HFF-Myc (cell line): ENCODE measurements around the gene CADPS.
A peak's percentile ranks its signal among the peaks of the same experiment; 100 is the strongest.

Source experiments
- DNase-seq: peaks from one replicate; pipeline ENCODE4 v3.0.0-alpha.2; 2011; ENCODE audit warnings: low read depth; ENCODE audit errors: extremely low read depth
- H3K4me3 ChIP-seq: replicated peaks from 2 replicates; pipeline ENCODE4 v1.5.1; 2011; ENCODE audit warnings: low read depth, mild to moderate bottlenecking, control low read depth, low read length
- TF ChIP-seq, protein P1 (sequence below): IDR thresholded peaks from 2 replicates; pipeline ENCODE4 v1.5.1; 2012; ENCODE audit warnings: mild to moderate bottlenecking, low read depth, low read length, control low read depth; ENCODE audit errors: missing control alignments

The CADPS gene

DNA sequence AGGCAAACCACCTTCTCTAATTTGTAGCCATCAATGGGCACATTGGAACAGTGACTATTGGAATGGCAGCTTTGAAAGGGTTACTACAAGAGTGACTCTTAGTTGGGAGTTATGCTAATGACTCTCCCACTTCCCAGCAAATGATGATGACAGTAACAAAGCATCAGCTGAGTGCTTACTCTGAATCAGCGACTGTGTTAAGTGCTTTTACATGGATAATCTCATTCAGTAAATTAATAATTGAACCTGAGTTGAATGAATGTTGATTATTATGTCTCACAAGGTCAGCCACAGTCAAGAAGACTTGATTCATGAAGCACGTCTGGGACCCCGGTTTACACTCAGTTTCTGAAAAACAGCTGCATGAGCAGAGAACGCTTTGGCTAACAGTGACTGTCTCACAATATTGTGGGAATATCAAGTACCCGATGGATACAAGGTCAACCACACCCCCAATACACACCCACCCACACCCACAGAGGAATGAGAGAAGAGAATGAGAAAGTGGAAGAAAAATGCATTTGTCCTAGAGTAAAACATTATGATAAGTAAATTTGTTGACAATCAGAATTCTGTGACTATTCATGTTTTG is 259.9 kb downstream of the CADPS start:
- TF ChIP-seq, protein P1, sequence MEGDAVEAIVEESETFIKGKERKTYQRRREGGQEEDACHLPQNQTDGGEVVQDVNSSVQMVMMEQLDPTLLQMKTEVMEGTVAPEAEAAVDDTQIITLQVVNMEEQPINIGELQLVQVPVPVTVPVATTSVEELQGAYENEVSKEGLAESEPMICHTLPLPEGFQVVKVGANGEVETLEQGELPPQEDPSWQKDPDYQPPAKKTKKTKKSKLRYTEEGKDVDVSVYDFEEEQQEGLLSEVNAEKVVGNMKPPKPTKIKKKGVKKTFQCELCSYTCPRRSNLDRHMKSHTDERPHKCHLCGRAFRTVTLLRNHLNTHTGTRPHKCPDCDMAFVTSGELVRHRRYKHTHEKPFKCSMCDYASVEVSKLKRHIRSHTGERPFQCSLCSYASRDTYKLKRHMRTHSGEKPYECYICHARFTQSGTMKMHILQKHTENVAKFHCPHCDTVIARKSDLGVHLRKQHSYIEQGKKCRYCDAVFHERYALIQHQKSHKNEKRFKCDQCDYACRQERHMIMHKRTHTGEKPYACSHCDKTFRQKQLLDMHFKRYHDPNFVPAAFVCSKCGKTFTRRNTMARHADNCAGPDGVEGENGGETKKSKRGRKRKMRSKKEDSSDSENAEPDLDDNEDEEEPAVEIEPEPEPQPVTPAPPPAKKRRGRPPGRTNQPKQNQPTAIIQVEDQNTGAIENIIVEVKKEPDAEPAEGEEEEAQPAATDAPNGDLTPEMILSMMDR: no peak
- no peak for DNase-seq
- no peak overlapping the region for H3K4me3 ChIP-seq

DNA sequence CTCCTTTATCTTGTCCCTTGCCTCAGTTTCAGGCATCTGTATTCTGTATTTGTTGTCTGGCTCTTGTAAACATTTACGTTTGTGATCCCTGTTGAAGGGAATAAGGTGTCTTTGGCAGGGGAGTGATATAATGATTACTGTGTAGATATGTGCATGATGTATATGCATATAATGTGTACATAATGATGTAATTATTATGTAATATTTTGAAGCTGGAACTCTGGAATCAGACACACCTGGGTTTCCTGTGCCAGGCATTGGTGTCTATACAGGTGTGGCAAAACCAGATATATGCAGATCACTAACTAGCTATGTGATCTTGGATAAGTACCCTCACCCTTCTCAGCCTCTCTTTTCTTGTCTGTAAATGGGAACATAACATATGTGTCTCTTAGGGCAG is 260.7 kb downstream of the CADPS start:
- DNase-seq: no peak
- TF ChIP-seq, protein P1: no peak
- H3K4me3 ChIP-seq: no peak overlapping the region

DNA sequence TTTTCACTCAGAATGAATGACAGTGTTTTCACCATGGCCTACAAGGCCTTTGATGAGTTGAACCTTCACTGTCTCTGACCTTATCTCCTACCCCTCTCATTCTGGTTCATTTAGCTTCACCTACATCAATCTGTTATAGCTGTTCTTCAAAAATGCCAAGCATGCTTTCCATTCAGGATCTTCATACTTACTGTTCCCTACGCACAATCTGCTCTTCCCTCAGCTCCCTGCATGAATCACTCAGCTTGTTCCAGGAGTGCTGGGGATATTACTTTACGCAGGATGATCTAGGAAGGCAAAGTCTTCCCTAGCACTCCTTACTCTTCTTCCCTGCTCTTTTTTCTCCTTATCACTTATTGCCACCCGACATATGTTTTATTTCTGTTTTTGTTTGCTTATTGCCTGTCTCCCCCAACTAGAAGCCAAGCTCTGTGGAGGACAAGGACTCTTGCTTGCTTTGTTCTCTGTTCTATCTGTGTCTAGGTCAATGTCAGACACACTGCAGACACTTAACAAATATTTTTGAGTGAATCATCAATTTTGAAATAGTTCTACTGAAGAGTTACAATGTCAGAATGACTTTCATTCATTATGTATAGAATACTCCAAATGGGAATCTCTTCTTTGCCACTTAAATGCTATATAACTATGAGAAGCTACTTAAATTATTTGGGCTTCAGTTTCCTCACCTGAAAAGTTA is 263.5 kb downstream of the CADPS start:
- TF ChIP-seq, protein P1: no peak
- DNase-seq: no peak
- H3K4me3 ChIP-seq: no peak overlapping the region

DNA sequence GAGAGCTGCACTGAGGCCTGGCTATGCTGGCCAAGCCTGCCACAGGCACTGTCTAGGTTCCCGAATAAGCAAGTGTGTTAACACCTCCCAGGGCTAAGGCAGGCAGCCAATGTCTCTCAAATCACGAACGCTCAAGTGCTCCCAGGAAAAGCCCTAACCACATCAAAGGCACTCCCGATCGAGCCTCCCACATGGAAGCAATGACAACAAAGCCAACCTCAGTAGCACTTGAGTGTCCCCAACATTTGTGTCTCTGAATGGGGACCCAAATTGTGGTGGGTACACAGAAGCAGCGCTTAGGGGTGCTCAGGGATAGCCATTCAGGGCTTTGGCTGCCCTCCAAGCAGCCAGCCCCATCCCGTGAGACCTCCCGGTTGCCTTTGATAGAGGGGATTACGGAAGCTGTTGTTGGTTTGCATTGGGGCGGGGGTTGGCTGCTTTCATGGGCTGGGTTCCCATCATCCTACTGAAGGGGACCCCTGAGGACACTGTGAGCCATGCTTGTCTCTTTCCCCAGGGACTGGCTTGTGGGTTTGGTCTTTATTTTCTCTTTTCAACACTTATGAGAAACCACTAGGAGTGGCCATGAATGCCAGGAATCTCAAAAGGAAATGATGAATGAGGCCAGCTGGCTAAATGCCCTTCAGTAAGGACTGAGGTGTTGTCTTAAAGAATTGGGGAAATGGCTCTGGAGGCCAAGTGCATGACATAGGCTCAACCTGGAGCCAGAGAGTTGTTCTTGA is 267.8 kb downstream of the CADPS start:
- DNase-seq: peak; percentile 46
- TF ChIP-seq, protein P1: no peak
- H3K4me3 ChIP-seq: no peak overlapping the region

DNA sequence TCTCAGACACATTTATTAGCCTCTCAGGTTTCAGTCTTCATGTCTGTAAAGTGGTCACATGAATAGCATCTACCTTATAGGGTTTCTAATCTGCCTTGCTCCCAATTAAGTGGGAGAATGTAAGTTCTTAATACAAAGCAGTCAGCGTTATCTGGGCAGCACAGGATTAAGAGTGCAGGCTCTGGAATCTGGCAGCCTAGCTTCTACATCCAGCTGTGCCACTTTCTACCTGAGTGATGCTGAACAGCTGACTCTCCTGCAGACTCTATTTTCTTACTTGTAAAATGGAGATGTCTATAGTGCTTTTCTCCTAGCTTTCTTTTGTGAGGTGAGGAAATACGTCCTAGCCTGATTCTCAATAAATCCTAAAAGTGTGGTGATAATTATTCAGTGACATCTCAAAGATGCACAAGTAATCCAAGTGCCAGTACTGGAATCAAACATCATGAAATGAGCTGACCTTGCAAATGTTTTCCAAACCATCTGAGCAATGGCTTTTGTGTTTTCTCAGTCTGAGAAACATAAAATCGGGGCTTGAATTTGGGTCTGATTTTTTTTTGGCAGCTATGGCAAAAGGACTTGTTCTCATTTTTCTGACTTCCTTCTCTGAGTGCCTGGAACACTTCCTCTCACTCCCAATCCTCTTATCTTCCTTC is 269.7 kb downstream of the CADPS start:
- no peak for DNase-seq
- no peak overlapping the region for H3K4me3 ChIP-seq
- TF ChIP-seq, protein P1: no peak

DNA sequence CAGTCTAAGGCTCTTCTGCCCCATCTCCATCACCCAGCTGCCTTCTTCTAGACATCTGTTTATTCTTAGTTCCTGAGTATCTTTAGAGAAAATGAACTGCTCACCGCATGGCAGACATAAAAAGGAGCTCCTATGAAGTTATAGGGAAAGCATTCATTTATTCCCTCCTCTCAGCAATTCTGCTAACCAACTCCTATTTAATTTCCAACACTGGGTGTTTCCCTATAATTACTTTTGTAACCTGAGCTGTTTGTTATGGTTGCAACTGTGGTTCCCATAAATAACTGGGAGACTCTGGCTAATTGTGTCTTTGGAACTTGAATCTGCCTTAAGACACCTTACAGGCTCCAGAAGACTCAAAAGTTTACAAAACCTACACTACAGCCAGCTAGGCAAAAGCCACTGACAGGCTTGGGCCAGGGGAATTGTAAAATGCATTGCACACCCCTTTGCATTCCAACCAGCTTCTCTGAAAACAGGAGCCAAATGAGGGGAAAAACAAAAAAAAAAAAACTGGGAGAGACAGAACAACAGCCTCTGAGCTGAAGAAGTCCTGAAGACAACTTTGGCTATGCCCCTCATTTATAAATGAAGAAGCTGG is 270.4 kb downstream of the CADPS start:
- H3K4me3 ChIP-seq: no peak overlapping the region
- TF ChIP-seq, protein P1: no peak
- no peak for DNase-seq
